Activated CD8-positive, alpha-beta memory T cell treated with anti-CD3 and anti-CD28 coated beads for 24 hours (primary cell): ENCODE measurements around the gene ILK.
A peak's percentile ranks its signal among the peaks of the same experiment; 100 is the strongest.

Experiments
- DNase-seq: peaks from one replicate; pipeline ENCODE4 v3.0.0-alpha.2; 2020

ILK gene

GRCh38 chr11:6638429-6638828 is 34.9 kb downstream of the ILK start:
- DNase-seq, result no peak

- no peak for DNase-seq
Observed at GRCh38 chr11:6640036-6640984, 36.7 kb downstream of the ILK start.

GRCh38 chr11:6640985-6641701 is 37.6 kb downstream of the ILK start:
- DNase-seq, result no peak

- peak; percentile 24 for DNase-seq
Observed at GRCh38 chr11:6642957-6643356, 39.4 kb downstream of the ILK start.

- DNase-seq, result peak; percentile 64
Observed at GRCh38 chr11:6646071-6646470, 42.5 kb downstream of the ILK start.

- DNase-seq, result no peak
Observed at GRCh38 chr11:6646576-6646917, 43.0 kb downstream of the ILK start.

- DNase-seq, result peak; percentile 79
Observed at GRCh38 chr11:6646918-6647679, 43.5 kb downstream of the ILK start.

- DNase-seq, result peak; percentile 44
Observed at GRCh38 chr11:6647836-6648235, 44.3 kb downstream of the ILK start.

- peak; percentile 33 for DNase-seq
Observed at GRCh38 chr11:6648501-6648900, 44.9 kb downstream of the ILK start.

GRCh38 chr11:6650104-6650503 is 46.5 kb downstream of the ILK start:
- DNase-seq, result no peak

- peak; percentile 69 for DNase-seq
Observed at GRCh38 chr11:6650980-6651379, 47.4 kb downstream of the ILK start.

- no peak for DNase-seq
Observed at GRCh38 chr11:6652182-6652581, 48.6 kb downstream of the ILK start.

GRCh38 chr11:6653097-6653496 is 49.5 kb downstream of the ILK start:
- DNase-seq, result no peak

- DNase-seq, result no peak
Observed at GRCh38 chr11:6653656-6654055, 50.1 kb downstream of the ILK start.

- no peak for DNase-seq
Observed at GRCh38 chr11:6654281-6655019, 50.9 kb downstream of the ILK start.

- DNase-seq, result peak; percentile 71
Observed at GRCh38 chr11:6655020-6655789, 51.6 kb downstream of the ILK start.

GRCh38 chr11:6655790-6656583 is 52.4 kb downstream of the ILK start, which contains the start of gene DCHS1:
Gene DCHS1 (minus strand): TSS chr11:6655809. CDS start chr11:6641613, 14,196 bp downstream.
- no peak for DNase-seq

- no peak for DNase-seq
Observed at GRCh38 chr11:6656584-6656915, 53.0 kb downstream of the ILK start.

GRCh38 chr11:6656936-6657335 is 53.4 kb downstream of the ILK start:
- DNase-seq, result no peak

GRCh38 chr11:6657346-6657745 is 53.8 kb downstream of the ILK start:
- no peak for DNase-seq

- DNase-seq, result no peak
Observed at GRCh38 chr11:6658647-6659046, 55.1 kb downstream of the ILK start.
